WTC11 (cell line): ENCODE data around the gene ATN1.

Source experiments
- TF ChIP-seq, protein P1 (sequence below): sonication (generic); formaldehyde crosslinking; IDR thresholded peaks from 2 replicates; pipeline ENCODE4 v1.8.1; 2022; ENCODE audit warnings: low read depth, missing genetic modification reagents, borderline replicate concordance
- TF ChIP-seq, protein P2 (sequence below): sonication (generic); formaldehyde crosslinking; IDR thresholded peaks from 2 replicates; pipeline ENCODE4 v1.8.0; 2022; ENCODE audit warnings: mild to moderate bottlenecking, missing genetic modification reagents

DNA sequence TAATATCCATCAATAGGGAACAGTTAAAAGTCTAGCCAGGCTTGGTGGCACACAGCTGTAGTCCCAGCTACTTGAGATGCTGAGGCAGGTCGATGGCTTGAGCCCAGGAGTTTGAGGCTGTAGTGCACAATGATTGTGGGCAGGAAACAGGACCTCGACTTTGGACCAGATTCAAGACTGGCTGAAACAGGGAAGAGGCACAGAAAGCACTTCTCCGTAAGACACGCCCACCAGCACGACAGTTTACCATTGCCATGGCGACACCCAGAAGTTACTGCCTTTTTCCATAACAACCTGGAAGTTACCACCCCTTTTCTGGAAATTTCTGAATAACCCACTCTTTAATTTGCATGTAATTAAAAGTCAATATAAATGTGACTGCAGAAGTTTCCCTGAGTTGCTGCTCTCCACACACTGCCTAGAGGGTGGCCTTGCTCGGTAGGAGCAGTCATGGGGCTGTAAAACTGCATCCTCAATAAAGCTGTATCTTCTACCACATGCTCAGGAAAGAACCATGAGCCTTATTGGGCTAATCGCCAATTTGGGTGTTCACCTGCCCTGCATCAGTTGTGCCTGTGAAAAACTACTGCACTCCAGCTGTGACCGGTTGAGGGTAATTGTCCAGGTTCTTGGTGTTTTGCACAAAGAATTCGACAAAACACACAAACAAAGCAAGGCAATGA, 27.8 kb upstream of the ATN1 start:
- TF ChIP-seq, protein P1, sequence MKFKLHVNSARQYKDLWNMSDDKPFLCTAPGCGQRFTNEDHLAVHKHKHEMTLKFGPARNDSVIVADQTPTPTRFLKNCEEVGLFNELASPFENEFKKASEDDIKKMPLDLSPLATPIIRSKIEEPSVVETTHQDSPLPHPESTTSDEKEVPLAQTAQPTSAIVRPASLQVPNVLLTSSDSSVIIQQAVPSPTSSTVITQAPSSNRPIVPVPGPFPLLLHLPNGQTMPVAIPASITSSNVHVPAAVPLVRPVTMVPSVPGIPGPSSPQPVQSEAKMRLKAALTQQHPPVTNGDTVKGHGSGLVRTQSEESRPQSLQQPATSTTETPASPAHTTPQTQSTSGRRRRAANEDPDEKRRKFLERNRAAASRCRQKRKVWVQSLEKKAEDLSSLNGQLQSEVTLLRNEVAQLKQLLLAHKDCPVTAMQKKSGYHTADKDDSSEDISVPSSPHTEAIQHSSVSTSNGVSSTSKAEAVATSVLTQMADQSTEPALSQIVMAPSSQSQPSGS (CRISPR knock-in tag): no peak
- TF ChIP-seq, protein P2, sequence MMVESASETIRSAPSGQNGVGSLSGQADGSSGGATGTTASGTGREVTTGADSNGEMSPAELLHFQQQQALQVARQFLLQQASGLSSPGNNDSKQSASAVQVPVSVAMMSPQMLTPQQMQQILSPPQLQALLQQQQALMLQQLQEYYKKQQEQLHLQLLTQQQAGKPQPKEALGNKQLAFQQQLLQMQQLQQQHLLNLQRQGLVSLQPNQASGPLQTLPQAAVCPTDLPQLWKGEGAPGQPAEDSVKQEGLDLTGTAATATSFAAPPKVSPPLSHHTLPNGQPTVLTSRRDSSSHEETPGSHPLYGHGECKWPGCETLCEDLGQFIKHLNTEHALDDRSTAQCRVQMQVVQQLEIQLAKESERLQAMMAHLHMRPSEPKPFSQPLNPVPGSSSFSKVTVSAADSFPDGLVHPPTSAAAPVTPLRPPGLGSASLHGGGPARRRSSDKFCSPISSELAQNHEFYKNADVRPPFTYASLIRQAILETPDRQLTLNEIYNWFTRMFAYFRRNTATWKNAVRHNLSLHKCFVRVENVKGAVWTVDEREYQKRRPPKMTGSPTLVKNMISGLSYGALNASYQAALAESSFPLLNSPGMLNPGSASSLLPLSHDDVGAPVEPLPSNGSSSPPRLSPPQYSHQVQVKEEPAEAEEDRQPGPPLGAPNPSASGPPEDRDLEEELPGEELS (CRISPR knock-in tag): no peak
